Activated B cell treated with CpG ODN at 0.5 μM for 24 hours (primary cell): Measurements from ENCODE around the gene HLA-DQB2. TPM values are rescaled to one million over a fixed set of nuclear protein-coding genes. Genes with fewer than 3 reads are reported as not detected.
"Not testable (repeated sequence)": the region's sequence is repeated elsewhere in the genome, so short reads cannot be mapped to it uniquely, and the experiment has no call there.

Experiments used
- ATAC-seq: fragments of 200-7000 bp; cut with Tn5 transposase; one replicate; pipeline ENCODE4 v1.10.0; 2021; ENCODE audit warnings: low read depth, mild to moderate bottlenecking, moderate library complexity
- CTCF ChIA-PET: fragments of 350-600 bp; sonication (Branson Sonifier 250); formaldehyde crosslinking; loops from one replicate; lab custom pipeline; 2021; ENCODE audit warnings: antibody characterized with exemption; lab: Charles Lee
- POLR2A ChIA-PET: fragments of 350-600 bp; sonication (Branson Sonifier 250); formaldehyde crosslinking; loops from one replicate; lab custom pipeline; 2021; ENCODE audit warnings: antibody characterized with exemption; lab: Charles Lee
- DNase-seq: peaks from one replicate; pipeline ENCODE4 v3.0.0; 2022
- H3K27ac Mint-ChIP-seq: one replicate; pipeline ENCODE4 v1.8.0; 2020; ENCODE audit warnings: mixed read lengths
- H3K27me3 Mint-ChIP-seq: one replicate; pipeline ENCODE4 v1.8.0; 2021; ENCODE audit warnings: mixed read lengths
- H3K36me3 Mint-ChIP-seq: one replicate; pipeline ENCODE4 v1.8.0; 2021; ENCODE audit warnings: low read depth, mixed read lengths
- H3K4me1 Mint-ChIP-seq: one replicate; pipeline ENCODE4 v1.8.0; 2021; ENCODE audit warnings: mixed read lengths
- H3K4me3 Mint-ChIP-seq: one replicate; pipeline ENCODE4 v1.8.0; 2020; ENCODE audit warnings: mild to moderate bottlenecking, mixed read lengths
- H3K9me3 Mint-ChIP-seq: one replicate; pipeline ENCODE4 v1.8.0; 2020; ENCODE audit warnings: mixed read lengths
- intact Hi-C: fragments of 100-400 bp; cut with micrococcal nuclease; formaldehyde crosslinking; loops from one replicate; pipeline ENCODE4 v1.15.1; 2024
- total RNA-seq: library from RNA; stranded (reverse); gene quantifications from 2 replicates; pipeline ENCODE4 v1.2.3, GENCODE V29; 2022
- TF ChIP-seq, protein P1 (sequence below): fragments of 200-600 bp; IDR thresholded peaks from one replicate; pipeline ENCODE4 v1.8.0; 2022; ENCODE audit warnings: antibody characterized with exemption, mild to moderate bottlenecking

The HLA-DQB2 gene
- total RNA-seq, 1 donor from 2014 or later, result 95.7 TPM

DNA sequence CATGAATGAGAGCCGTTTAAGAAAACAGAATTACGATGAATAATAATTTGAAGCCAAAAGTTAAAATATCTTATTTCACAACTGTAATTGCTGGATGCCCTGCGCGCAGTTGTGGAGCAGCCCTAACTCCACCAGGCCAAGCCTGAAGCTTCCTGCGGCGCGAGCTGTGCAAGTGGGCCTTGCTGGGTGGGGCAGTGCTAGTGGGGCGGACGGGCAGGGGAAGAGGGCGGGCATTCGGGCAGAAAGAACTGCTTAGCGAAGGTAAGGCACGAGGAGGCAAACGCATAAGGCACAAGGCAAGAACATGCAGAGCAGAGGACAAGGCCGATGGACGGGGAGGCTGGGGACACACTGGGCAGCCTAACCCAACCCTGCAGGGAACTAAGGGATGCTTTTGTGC lies 2.3 kb downstream of the HLA-DQB2 start:
- ChIA-PET POLR2A (interaction anchor here (0.7 to 4.1 kb wide), 14 partner anchors 24 to 176 kb away, joined by 3 to 205 read pairs (median 5); partner anchors contain the start of gene HLA-DQB1), CTCF (interaction anchor here (0.7 to 1.0 kb wide), 4 partner anchors 24 to 101 kb away, joined by 3 to 4 read pairs (median 3); no protein-coding TSS in a partner anchor)
- TF ChIP-seq, protein P1, sequence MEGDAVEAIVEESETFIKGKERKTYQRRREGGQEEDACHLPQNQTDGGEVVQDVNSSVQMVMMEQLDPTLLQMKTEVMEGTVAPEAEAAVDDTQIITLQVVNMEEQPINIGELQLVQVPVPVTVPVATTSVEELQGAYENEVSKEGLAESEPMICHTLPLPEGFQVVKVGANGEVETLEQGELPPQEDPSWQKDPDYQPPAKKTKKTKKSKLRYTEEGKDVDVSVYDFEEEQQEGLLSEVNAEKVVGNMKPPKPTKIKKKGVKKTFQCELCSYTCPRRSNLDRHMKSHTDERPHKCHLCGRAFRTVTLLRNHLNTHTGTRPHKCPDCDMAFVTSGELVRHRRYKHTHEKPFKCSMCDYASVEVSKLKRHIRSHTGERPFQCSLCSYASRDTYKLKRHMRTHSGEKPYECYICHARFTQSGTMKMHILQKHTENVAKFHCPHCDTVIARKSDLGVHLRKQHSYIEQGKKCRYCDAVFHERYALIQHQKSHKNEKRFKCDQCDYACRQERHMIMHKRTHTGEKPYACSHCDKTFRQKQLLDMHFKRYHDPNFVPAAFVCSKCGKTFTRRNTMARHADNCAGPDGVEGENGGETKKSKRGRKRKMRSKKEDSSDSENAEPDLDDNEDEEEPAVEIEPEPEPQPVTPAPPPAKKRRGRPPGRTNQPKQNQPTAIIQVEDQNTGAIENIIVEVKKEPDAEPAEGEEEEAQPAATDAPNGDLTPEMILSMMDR, result no peak
- Mint-ChIP-seq H3K27me3 (peaks cover 6% of the 10 kb centered on the region), H3K9me3 (no peaks in the 10 kb centered on the region), H3K27ac (peak overlapping the region; percentile 86), H3K4me1 (peaks cover 6% of the 10 kb centered on the region), H3K36me3 (peaks cover 3% of the 10 kb centered on the region), H3K4me3 (peak overlapping the region; percentile 83)
- intact Hi-C loops, result no loop called here
- DNase-seq, result no peak
- peak; percentile 42 for ATAC-seq

DNA sequence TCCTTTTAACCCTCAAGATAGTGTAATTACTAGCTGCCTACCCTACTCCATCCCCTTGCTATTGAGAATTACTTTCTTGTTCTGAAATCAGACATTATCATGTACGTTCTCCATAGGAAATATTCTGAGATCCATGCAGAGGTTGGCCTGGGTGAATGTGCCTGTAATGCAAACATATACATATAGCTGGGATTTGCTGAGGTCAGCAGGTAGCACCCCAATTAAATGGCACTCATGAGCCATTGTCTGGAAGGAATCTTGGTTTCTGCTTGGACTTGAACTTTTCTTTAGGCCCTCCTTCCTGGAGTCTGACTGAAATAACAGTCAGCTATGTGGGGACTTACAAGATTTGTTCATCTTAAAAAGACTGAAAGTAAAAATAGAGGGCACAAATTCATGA lies 3.7 kb downstream of the HLA-DQB2 start:
- POLR2A ChIA-PET, result interaction anchor here (2.8 to 4.1 kb wide), 2 partner anchors 95 to 99 kb away, joined by 64 to 205 read pairs; partner anchors contain the start of gene HLA-DQB1
- Mint-ChIP-seq H3K27me3 (peaks cover 7% of the 10 kb centered on the region), H3K36me3 (peaks cover 3% of the 10 kb centered on the region), H3K4me3 (no peak overlapping the region), H3K27ac (no peak overlapping the region), H3K9me3 (no peaks in the 10 kb centered on the region), H3K4me1 (peaks cover 6% of the 10 kb centered on the region)
- DNase-seq (no peak), ATAC-seq (no peak)
- CTCF ChIA-PET, result no interaction called here
- TF ChIP-seq, protein P1, result no peak
- intact Hi-C loops, result no loop called here

DNA sequence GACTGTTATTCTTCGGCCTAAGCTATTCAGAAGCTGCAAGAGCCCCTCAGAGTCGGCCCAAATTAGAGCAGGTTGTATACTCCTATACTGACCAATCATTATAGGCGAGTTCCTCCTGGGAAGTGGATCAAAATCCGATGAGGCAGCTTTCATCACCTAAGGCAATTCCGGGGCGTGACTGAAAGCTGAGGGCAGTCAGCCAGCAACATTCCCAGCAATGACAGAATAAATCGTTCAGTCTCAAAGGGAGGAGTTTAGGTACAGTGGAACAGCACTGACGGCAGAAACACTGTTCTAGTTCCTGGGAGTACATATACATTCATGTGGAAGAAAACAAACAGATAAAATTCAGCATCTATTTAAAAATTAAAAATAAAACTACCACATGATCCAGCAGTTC lies 10.8 kb downstream of the HLA-DQB2 start:
- ChIA-PET POLR2A (no interaction called here), CTCF (no interaction called here)
- H3K36me3 Mint-ChIP-seq, result no peaks in the 10 kb centered on the region
- ATAC-seq (no peak), DNase-seq (no peak)
- peaks cover 7% of the 10 kb centered on the region for H3K27me3 Mint-ChIP-seq
- no peak overlapping the region for H3K27ac Mint-ChIP-seq
- no peaks in the 10 kb centered on the region for H3K9me3 Mint-ChIP-seq
- peaks cover 1% of the 10 kb centered on the region for H3K4me1 Mint-ChIP-seq
- TF ChIP-seq, protein P1, result no peak
- H3K4me3 Mint-ChIP-seq, result no peak overlapping the region
- intact Hi-C loops, result no loop called here

DNA sequence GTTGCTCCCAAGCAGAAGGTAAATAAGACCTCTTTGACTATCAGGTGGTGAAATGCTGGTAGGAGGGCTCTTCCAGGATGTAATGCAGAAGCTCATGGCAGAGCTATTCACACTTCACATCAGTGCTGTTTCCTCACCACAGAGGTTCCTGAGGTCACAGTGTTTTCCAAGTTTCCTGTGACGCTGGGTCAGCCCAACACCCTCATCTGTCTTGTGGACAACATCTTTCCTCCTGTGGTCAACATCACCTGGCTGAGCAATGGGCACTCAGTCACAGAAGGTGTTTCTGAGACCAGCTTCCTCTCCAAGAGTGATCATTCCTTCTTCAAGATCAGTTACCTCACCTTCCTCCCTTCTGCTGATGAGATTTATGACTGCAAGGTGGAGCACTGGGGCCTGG lies 17.7 kb downstream of the HLA-DQB2 start:
- CTCF ChIA-PET, H3K4me1 Mint-ChIP-seq, intact Hi-C loops, H3K9me3 Mint-ChIP-seq, DNase-seq, H3K36me3 Mint-ChIP-seq, ATAC-seq: not testable (repeated sequence)
- POLR2A ChIA-PET, result interaction anchor here (0.5 to 1.6 kb wide), 4 partner anchors 102 to 555 kb away, joined by 3 to 17 read pairs (median 8); no protein-coding TSS in a partner anchor
- peaks cover 22% of the 10 kb centered on the region for H3K27me3 Mint-ChIP-seq
- peak overlapping the region; percentile 37 for H3K27ac Mint-ChIP-seq
- peak overlapping the region; percentile 58 for H3K4me3 Mint-ChIP-seq

- DNase-seq (no peak), ATAC-seq (no peak)
- Mint-ChIP-seq H3K9me3 (no peaks in the 10 kb centered on the region), H3K4me1 (peaks cover 8% of the 10 kb centered on the region), H3K27ac (no peak overlapping the region), H3K36me3 (peaks cover 4% of the 10 kb centered on the region), H3K4me3 (no peak overlapping the region), H3K27me3 (peaks cover 22% of the 10 kb centered on the region)
- TF ChIP-seq, protein P1, result no peak
- intact Hi-C loops, result no loop called here
- ChIA-PET POLR2A (interaction anchor here (0.6 kb wide), 2 partner anchors 101 to 105 kb away, joined by 4 to 17 read pairs; no protein-coding TSS in a partner anchor), CTCF (interaction anchor here (0.6 kb wide), 1 partner anchor 195 kb away, joined by 3 read pairs; no protein-coding TSS in a partner anchor)
These were observed 18.6 kb downstream of the HLA-DQB2 start for GRCh38 chr6:32744776-32745175.
